ENCODE measurements around the gene PRR12.

DNA sequence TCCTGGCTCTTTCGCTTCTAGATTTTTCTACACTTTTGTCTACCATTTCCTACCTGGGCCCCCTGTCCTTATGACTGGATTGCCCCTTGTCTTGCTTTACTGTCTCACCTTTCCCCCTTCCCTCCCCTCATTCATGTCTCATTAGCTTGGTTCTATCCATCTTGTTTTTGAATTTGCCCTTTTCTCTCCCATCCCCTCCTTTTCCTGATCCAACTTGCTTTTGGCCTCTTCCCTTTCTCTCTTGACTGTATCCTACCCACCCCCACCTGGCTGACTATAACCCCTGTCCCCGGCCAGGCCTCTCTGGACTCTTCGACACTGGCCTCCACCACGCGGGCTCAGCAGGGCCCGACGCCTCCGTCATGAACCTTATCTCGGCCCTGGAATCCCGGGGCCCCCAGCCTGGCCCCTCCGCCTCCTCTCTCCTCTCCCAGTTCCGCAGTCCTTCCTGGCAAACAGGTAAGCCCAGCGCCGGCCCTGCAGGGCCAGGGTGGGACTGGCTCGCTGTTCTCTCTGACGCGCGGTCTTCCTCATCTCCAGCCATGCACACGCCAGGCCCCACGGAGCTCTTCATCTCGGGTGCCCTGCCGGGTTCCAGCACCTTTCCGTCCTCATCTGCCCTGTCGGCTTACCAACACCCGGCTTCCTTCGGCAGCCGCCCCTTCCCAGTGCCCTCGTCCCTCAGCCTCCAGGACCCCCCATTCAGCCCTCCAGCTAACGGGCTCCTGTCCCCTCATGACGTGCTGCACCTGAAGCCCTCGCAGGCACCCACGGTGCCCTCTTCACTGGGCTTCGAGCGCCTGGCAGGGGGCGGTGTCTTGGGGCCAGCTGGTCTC is 3.4 kb downstream of the PRR12 start:
- TF ChIP-seq L3MBTL2 (conservative IDR thresholded peaks at IDR 0.05) (no peak), TARDBP (IDR thresholded peaks at IDR 0.05) (no peak), ARNT (IDR thresholded peaks at IDR 0.05) (no peak), FOXA1 (IDR thresholded peaks at IDR 0.05) (no peak)
